DND-41 (cell line): Measurements from ENCODE around the gene ANKRD28.

Experiments used
- ATAC-seq: fragments of 200-7000 bp; cut with Tn5 transposase; 3 replicates; pipeline ENCODE4 v1.9.1; 2021; ENCODE audit warnings: low read depth; ENCODE audit not compliant: insufficient read depth
- DNase-seq: peaks from one replicate; pipeline ENCODE4 v3.0.0-alpha.2; 2020
- H2AFZ ChIP-seq: 2 replicates; pipeline ENCODE4 v1.6.0; 2012; ENCODE audit warnings: low read depth, low read length
- H3K27ac ChIP-seq: 2 replicates; pipeline ENCODE4 v1.5.1; 2012; ENCODE audit warnings: low read length, inconsistent platforms
- H3K27me3 ChIP-seq: fragments of 200-600 bp; sonication (generic); 2 replicates; pipeline ENCODE4 v1.6.0; 2012; ENCODE audit warnings: low read length, mild to moderate bottlenecking, inconsistent platforms; ENCODE audit not compliant: insufficient read depth, poor library complexity
- H3K36me3 ChIP-seq: 2 replicates; pipeline ENCODE4 v1.5.1; 2012; ENCODE audit warnings: low read length, inconsistent platforms; ENCODE audit not compliant: insufficient read depth
- H3K4me1 ChIP-seq: 2 replicates; pipeline ENCODE4 v1.5.1; 2012; ENCODE audit warnings: mild to moderate bottlenecking, low read length; ENCODE audit not compliant: insufficient read depth
- H3K4me2 ChIP-seq: 2 replicates; pipeline ENCODE4 v1.6.0; 2012; ENCODE audit warnings: mild to moderate bottlenecking, moderate library complexity, low read length, inconsistent platforms; ENCODE audit not compliant: insufficient read depth
- H3K4me3 ChIP-seq, 2 experiments: fragments of 200-600 bp in 1 of 2; shearing (Covaris generic) in 1 of 2; 2 replicates each; pipeline ENCODE4 v1.5.1; 2012 to 2016; ENCODE audit warnings: inconsistent platforms in 2 of 2, low read length in 2 of 2, mild to moderate bottlenecking in 2 of 2, low read depth in 1 of 2, moderate library complexity in 1 of 2
- H3K79me2 ChIP-seq: 2 replicates; pipeline ENCODE4 v1.6.0; 2012; ENCODE audit warnings: low read length, inconsistent platforms; ENCODE audit not compliant: insufficient read depth
- H3K9ac ChIP-seq: 2 replicates; pipeline ENCODE4 v1.6.0; 2012; ENCODE audit warnings: low read depth, mild to moderate bottlenecking, inconsistent platforms, low read length, moderate library complexity
- H3K9me3 ChIP-seq: 2 replicates; pipeline ENCODE4 v1.5.1; 2012; ENCODE audit warnings: low read length, moderate library complexity, mild to moderate bottlenecking, inconsistent platforms; ENCODE audit not compliant: insufficient read depth, severe bottlenecking
- H4K20me1 ChIP-seq: 2 replicates; pipeline ENCODE4 v1.6.0; 2012; ENCODE audit warnings: low read length; ENCODE audit not compliant: insufficient read depth
- CTCF ChIP-seq: IDR thresholded peaks from 2 replicates; pipeline ENCODE4 v1.5.1; 2012; ENCODE audit warnings: borderline replicate concordance, low read length, moderate library complexity, mild to moderate bottlenecking; ENCODE audit not compliant: poor library complexity, severe bottlenecking; ENCODE audit errors: extremely low read depth
- EZH2 ChIP-seq: IDR thresholded peaks from 3 replicates; pipeline ENCODE4 v1.6.1; 2012; ENCODE audit warnings: borderline replicate concordance, low read depth, mild to moderate bottlenecking, moderate library complexity, low read length, inconsistent platforms; ENCODE audit not compliant: severe bottlenecking

The ANKRD28 gene

GRCh38 chr3:15681668-15682067 lies 116.1 kb downstream of the ANKRD28 start:
- H3K36me3 ChIP-seq: peaks cover 99% of the 10 kb centered on the region
- DNase-seq: no peak

GRCh38 chr3:15679306-15679705 lies 118.5 kb downstream of the ANKRD28 start:
- Histone ChIP-seq H3K9me3 (no peaks in the 10 kb centered on the region), H3K9ac (no peak overlapping the region), H3K4me2 (no peak overlapping the region), H3K36me3 (peaks cover 99% of the 10 kb centered on the region), H3K4me1 (no peaks in the 10 kb centered on the region), H4K20me1 (no peaks in the 10 kb centered on the region), H2AFZ (no peak overlapping the region), H3K79me2 (no peaks in the 10 kb centered on the region), H3K4me3 (no peak overlapping the region), H3K27me3 (no peaks in the 10 kb centered on the region), H3K27ac (no peak overlapping the region)
- DNase-seq: no peak
- no peak for ATAC-seq
- no peak for TF ChIP-seq CTCF
- no peak for TF ChIP-seq EZH2

More at GRCh38 chr3:15681668-15682067, 116.1 kb downstream of the ANKRD28 start:
- no peak overlapping the region for H2AFZ ChIP-seq
- H3K27ac ChIP-seq: no peak overlapping the region
- no peaks in the 10 kb centered on the region for H3K79me2 ChIP-seq
- no peaks in the 10 kb centered on the region for H3K27me3 ChIP-seq
- no peak for ATAC-seq
- no peak overlapping the region for H3K4me3 ChIP-seq
- H3K4me2 ChIP-seq: no peak overlapping the region
- no peaks in the 10 kb centered on the region for H3K4me1 ChIP-seq
- TF ChIP-seq EZH2: no peak
- TF ChIP-seq CTCF: no peak
- no peak overlapping the region for H3K9ac ChIP-seq
- H4K20me1 ChIP-seq: no peaks in the 10 kb centered on the region
- no peaks in the 10 kb centered on the region for H3K9me3 ChIP-seq

- Histone ChIP-seq H3K4me3 (no peak overlapping the region), H4K20me1 (no peaks in the 10 kb centered on the region), H3K79me2 (no peaks in the 10 kb centered on the region), H3K4me2 (no peak overlapping the region), H3K36me3 (peaks cover 99% of the 10 kb centered on the region), H3K9ac (no peak overlapping the region), H3K27me3 (no peaks in the 10 kb centered on the region), H2AFZ (no peak overlapping the region), H3K9me3 (no peaks in the 10 kb centered on the region), H3K27ac (no peak overlapping the region), H3K4me1 (no peaks in the 10 kb centered on the region)
- ATAC-seq (no peak), DNase-seq (no peak)
- no peak for TF ChIP-seq CTCF
- TF ChIP-seq EZH2: no peak
Measured at GRCh38 chr3:15676259-15676658, 121.5 kb downstream of the ANKRD28 start.

- Histone ChIP-seq H3K79me2 (no peaks in the 10 kb centered on the region), H3K27me3 (no peaks in the 10 kb centered on the region), H3K27ac (no peak overlapping the region), H3K4me3 (no peak overlapping the region), H4K20me1 (no peaks in the 10 kb centered on the region), H3K9ac (no peak overlapping the region), H3K9me3 (no peaks in the 10 kb centered on the region), H2AFZ (no peak overlapping the region), H3K4me1 (0 out of 2 replicates have a peak, but pooled peaks cover 5% of the 10 kb centered on the region), H3K4me2 (no peak overlapping the region), H3K36me3 (peaks cover 99% of the 10 kb centered on the region)
- ATAC-seq (no peak), DNase-seq (no peak)
- TF ChIP-seq CTCF: no peak
- TF ChIP-seq EZH2: no peak
Measured at GRCh38 chr3:15673536-15673935, 124.2 kb downstream of the ANKRD28 start.
